Measurements from ENCODE around the gene COPB2.

DNA sequence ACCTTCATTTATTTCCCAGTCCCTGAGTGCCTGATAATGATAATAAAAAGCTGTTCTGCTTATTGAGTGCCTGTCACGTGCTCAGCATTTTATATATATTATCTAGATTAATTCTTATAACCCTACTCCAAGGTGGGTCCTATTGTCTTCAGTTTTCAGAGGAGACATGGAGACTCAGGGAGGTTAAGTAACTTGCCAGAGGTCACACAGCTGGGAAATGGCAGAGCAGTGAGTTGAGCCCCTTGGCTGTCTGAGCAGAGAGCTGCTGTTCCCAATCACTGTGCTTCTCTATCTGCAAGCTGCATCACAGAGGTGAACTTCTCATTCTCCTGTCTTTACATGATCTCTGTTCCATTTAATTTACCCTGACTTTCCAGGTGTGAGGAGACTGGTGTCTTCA lies 77.9 kb downstream of the COPB2 start:
- TF ChIP-seq, protein P1, sequence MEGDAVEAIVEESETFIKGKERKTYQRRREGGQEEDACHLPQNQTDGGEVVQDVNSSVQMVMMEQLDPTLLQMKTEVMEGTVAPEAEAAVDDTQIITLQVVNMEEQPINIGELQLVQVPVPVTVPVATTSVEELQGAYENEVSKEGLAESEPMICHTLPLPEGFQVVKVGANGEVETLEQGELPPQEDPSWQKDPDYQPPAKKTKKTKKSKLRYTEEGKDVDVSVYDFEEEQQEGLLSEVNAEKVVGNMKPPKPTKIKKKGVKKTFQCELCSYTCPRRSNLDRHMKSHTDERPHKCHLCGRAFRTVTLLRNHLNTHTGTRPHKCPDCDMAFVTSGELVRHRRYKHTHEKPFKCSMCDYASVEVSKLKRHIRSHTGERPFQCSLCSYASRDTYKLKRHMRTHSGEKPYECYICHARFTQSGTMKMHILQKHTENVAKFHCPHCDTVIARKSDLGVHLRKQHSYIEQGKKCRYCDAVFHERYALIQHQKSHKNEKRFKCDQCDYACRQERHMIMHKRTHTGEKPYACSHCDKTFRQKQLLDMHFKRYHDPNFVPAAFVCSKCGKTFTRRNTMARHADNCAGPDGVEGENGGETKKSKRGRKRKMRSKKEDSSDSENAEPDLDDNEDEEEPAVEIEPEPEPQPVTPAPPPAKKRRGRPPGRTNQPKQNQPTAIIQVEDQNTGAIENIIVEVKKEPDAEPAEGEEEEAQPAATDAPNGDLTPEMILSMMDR (IDR thresholded peaks at IDR 0.05 in 8 of 11, conservative IDR thresholded peaks at IDR 0.05 in 3 of 11) = no peak
- no peak for TF ChIP-seq POLR2A (IDR thresholded peaks at IDR 0.05)
